Pancreas (tissue), 10 donors: ENCODE data around the gene ZNF774. TPM values are rescaled to one million over a fixed set of nuclear protein-coding genes. Genes with fewer than 3 reads are reported as not detected.

ENCODE experiments used
- ATAC-seq, 4 donors: fragments of 200-7000 bp; cut with Tn5 transposase; one replicate each; pipeline versions ENCODE4 v1.8.0 to v1.9.1; 2020; ENCODE audit warnings: mild to moderate bottlenecking in 4 of 4, moderate library complexity in 4 of 4
- DNase-seq, 6 donors: peaks; one replicate each; pipeline ENCODE4 v3.0.0-alpha.2; 2020
- FAIRE-seq: peaks from 2 replicates; lab custom pipeline; 2012; peaks lifted over from hg19 to GRCh38; lab: Jason Lieb, UNC
- H3K27ac ChIP-seq, 4 donors: fragments of 200-600 bp; sonication (generic); 1 replicate in 3 of 4; 2 replicates in 1 of 4; pipeline versions ENCODE4 v1.5.0 to v1.8.0; 2020
- H3K27me3 ChIP-seq, 4 donors: fragments of 200-600 bp; one replicate each; pipeline ENCODE4 v1.8.0; 2021
- H3K36me3 ChIP-seq, 3 donors: fragments of 200-600 bp; sonication (generic) in 1 of 3; one replicate each; pipeline versions ENCODE4 v1.5.0 to v1.8.0; 2020 to 2021
- H3K4me1 ChIP-seq, 3 donors: fragments of 200-600 bp; one replicate each; pipeline ENCODE4 v1.8.0; 2021
- H3K4me3 ChIP-seq, 4 donors: fragments of 200-600 bp; sonication (generic) in 2 of 4; one replicate each; pipeline versions ENCODE4 v1.5.0 to v1.8.0; 2020 to 2021
- H3K9me3 ChIP-seq, 4 donors: fragments of 200-600 bp; one replicate each; pipeline ENCODE4 v1.8.0; 2021
- WGBS, 2 donors: extraction: QIAGEN DNeasy Blood & Tissue Kit; methylation state at CpG; one replicate each; pipeline ENCODE4 v1.1.7; 2013; 5-methylcytosine and 5-hydroxymethylcytosine counted together
- intact Hi-C, 3 donors: fragments of 100-400 bp; cut with DNase I; formaldehyde crosslinking; loops; one replicate each; pipeline versions ENCODE4 v1.11.1 to v1.14.2; 2022
- polyA plus RNA-seq, 2 donors: library from polyadenylated mRNA; stranded (reverse); fragments of 200-250 nt; gene quantifications; one replicate each; pipeline ENCODE4 v1.2.3, GENCODE V29; 2013
- total RNA-seq, 6 donors: library from RNA; stranded (reverse); fragmentation: NEBNext Ultra II Directional in 4 of 6; extraction: Animal tissue kit (Norgen Biotek cat#: 25700) in 4 of 6; gene quantifications; one replicate each; pipeline versions ENCODE4 v1.2.1 to v1.2.4, GENCODE V29; 2021 to 2023
- TF ChIP-seq, protein P1 (sequence below), 4 donors: fragments of 200-600 bp; sonication (generic) in 3 of 4; IDR thresholded peaks; one replicate each; pipeline versions ENCODE4 v1.5.0 to v1.8.0; 2021; ENCODE audit warnings: antibody characterized with exemption in 4 of 4
- donor health status: healthy with polysubstance abuse.
- donor health status: DM: no; HTN: no; CAD: no; lungs with moderate emphysema.
- donor health status: DM: no; HTN: no; CAD: no.
- donor health status: control.
- donor health status: control.
- donor health status: Bipolar disorder and iron deficiency.
- donor health status: DM: yes; HTN: yes; CAD: no.
- donor health status: DM: no; HTN: no; CAD: no.
- donor health status: DM: no; HTN: no; CAD: no.
- donor health status: DM: yes; HTN: yes; CAD: no.

Gene ZNF774
- total and polyA plus RNA-seq, 8 donors, result 2.2 to 11.9 (median 4.3) TPM

DNA sequence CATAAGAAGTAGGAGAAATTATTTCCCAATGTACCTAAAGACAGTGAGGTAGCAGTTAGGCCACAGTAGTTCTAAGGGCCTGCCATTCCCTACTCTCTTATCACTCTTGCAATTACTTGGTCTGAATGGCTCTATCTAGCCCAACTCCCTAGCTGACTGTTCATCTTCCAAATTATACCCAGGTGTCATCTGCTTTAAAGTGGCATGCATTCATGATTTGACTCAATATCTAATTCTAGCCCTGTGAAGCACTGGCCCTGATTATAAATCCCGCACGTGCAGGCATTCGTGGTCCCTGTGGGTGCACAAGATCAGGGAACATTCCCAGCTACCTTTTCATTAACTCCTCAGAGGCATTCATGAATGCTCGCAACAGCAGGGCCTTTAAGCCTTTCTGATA, 43.1 kb upstream of the ZNF774 start:
- no peak for FAIRE-seq
- Histone ChIP-seq H3K27ac (no peak overlapping the region), H3K9me3 (no peaks in the 10 kb centered on the region), H3K27me3 (no peaks in the 10 kb centered on the region), H3K4me3 (no peak overlapping the region), H3K36me3 (no peaks in the 10 kb centered on the region), H3K4me1 (peaks cover 0 to 8% (median 0%) of the 10 kb centered on the region in 3 donors)
- intact Hi-C loops, result no loop called here
- 90 to 92% methylated on average over 4 of the region's 4 CpGs for WGBS, 2 donors
- no peak for DNase-seq
- TF ChIP-seq, protein P1, sequence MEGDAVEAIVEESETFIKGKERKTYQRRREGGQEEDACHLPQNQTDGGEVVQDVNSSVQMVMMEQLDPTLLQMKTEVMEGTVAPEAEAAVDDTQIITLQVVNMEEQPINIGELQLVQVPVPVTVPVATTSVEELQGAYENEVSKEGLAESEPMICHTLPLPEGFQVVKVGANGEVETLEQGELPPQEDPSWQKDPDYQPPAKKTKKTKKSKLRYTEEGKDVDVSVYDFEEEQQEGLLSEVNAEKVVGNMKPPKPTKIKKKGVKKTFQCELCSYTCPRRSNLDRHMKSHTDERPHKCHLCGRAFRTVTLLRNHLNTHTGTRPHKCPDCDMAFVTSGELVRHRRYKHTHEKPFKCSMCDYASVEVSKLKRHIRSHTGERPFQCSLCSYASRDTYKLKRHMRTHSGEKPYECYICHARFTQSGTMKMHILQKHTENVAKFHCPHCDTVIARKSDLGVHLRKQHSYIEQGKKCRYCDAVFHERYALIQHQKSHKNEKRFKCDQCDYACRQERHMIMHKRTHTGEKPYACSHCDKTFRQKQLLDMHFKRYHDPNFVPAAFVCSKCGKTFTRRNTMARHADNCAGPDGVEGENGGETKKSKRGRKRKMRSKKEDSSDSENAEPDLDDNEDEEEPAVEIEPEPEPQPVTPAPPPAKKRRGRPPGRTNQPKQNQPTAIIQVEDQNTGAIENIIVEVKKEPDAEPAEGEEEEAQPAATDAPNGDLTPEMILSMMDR (IDR thresholded peaks at IDR 0.05), result no peak
- ATAC-seq, result no peak

DNA sequence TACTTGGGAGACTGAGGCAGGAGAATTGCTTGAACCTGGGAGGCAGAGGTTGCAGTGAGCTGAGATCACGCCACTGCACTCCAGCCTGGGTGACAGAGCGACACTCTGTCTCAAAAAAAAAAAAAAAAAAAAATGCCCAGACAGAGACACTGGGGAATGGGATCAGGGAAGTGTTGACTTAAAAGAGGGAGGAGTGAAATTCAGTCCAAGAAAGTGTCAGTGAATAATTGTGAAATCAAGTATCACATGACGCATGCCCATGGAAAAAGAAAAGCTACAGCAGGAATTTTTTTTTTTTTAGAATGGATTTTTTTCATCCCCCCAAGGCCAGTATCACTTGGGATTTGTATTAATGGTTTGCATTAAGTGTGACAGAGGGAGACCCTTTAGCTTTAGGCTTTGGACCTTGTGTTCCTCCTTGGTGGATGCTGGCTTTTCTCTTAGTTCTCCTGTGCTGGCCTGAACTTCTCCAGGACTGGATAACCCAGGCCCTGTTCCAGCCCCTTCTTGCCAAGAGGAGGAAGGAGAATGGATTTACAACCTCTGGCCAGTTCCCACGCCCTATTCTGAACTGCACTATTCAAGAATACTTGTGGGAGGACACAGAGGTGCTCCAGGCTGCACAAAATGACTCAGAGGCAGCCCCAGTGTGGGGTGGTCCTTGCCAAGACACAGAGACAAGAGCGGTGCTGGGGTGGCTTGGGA, 36.7 kb upstream of the ZNF774 start:
- intact Hi-C loops, result no loop called here
- Histone ChIP-seq H3K9me3 (no peaks in the 10 kb centered on the region), H3K27me3 (no peaks in the 10 kb centered on the region), H3K27ac (peak overlapping the region; percentile 48 to 88 (median 74)), H3K4me1 (peaks cover 12 to 18% (median 16%) of the 10 kb centered on the region in 3 donors), H3K36me3 (no peaks in the 10 kb centered on the region), H3K4me3 (peak overlapping the region in 1 of 4 donors; percentile 11)
- FAIRE-seq (no peak), ATAC-seq (peak; percentile 84 to 89 (median 88)), DNase-seq (peak; percentile 63 to 89 (median 82))
- TF ChIP-seq, protein P1 (IDR thresholded peaks at IDR 0.05), result no peak
- WGBS, 2 donors, result 11 to 14% methylated on average over 5 of the region's 5 CpGs

DNA sequence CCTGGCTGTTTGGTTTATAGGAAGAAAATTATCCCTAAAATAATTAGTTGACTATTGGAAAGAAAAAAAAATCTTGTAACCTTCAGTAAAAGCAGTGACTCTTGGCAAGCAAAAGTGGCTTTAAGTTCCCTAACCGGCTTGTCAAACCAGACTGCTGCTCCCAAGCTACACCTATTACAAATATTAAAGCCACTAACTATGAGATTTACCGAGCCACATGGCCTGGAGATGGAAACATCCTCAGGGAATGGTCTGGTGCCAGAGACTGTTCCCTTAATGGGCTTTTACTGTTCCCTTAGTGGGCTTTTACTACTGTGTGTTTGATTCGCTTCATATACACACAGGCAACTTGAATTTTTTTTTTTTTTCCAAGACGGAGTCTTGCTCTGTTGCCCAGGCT, 35.9 kb upstream of the ZNF774 start:
- no peaks in the 10 kb centered on the region for H3K36me3 ChIP-seq
- no peaks in the 10 kb centered on the region for H3K27me3 ChIP-seq
- H3K27ac ChIP-seq, result peak overlapping the region; percentile 29 to 88 (median 74)
- ATAC-seq, result peak; percentile 47 to 68 (median 60)
- H3K9me3 ChIP-seq, result no peaks in the 10 kb centered on the region
- peaks cover 12 to 18% (median 18%) of the 10 kb centered on the region in 3 donors for H3K4me1 ChIP-seq
- WGBS, 2 donors, result 16 to 17% methylated on average over 4 of the region's 4 CpGs
- TF ChIP-seq, protein P1 (IDR thresholded peaks at IDR 0.05), result no peak
- no peak for FAIRE-seq
- intact Hi-C loops, result no loop called here
- no peak overlapping the region for H3K4me3 ChIP-seq
- peak in 3 of 6 donors; percentile 35 to 54 (median 46) for DNase-seq

DNA sequence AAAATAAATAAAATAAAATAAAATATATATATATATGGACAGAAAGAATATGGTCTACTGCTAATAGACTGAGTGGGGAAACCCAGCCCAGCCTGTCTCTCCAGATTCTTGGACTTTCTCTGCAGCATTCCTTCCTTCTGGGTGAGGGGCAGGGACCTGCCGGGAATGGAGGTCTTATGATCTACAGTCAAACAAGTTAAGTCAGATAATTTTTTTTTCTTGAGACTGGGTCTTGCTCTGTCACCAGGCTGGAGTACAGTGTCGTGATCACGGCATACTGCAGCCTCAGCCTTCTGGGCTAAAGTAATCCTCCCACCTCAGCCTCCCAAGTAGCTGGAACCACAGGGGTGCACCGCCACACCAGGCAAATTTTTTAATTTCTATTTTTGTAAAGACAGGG, 33.5 kb upstream of the ZNF774 start:
- Histone ChIP-seq H3K9me3 (no peaks in the 10 kb centered on the region), H3K27ac (no peak overlapping the region), H3K36me3 (no peaks in the 10 kb centered on the region), H3K4me1 (peaks cover 12 to 18% (median 18%) of the 10 kb centered on the region in 3 donors), H3K27me3 (no peaks in the 10 kb centered on the region), H3K4me3 (no peak overlapping the region)
- 77 to 82% methylated on average over 4 of the region's 4 CpGs for whole genome bisulfite sequencing, 2 donors
- intact Hi-C loops, result no loop called here
- FAIRE-seq (no peak), DNase-seq (peak in 1 of 6 donors; percentile 7), ATAC-seq (no peak)
- TF ChIP-seq, protein P1 (IDR thresholded peaks at IDR 0.05), result no peak
